Smooth muscle cell of the umbilical artery (primary cell): ENCODE measurements around the gene RAC3. TPM values are rescaled to one million over a fixed set of nuclear protein-coding genes. Genes with fewer than 3 reads are reported as not detected.

Source experiments
- total RNA-seq: library from RNA; depleted of rRNA; stranded (reverse); fragments of >200 nt; gene quantifications from 2 replicates; pipeline ENCODE4 v1.2.3, GENCODE V29; 2014

Gene RAC3
- total RNA-seq: 19.0 and 25.3 TPM in 2 replicates

DNA sequence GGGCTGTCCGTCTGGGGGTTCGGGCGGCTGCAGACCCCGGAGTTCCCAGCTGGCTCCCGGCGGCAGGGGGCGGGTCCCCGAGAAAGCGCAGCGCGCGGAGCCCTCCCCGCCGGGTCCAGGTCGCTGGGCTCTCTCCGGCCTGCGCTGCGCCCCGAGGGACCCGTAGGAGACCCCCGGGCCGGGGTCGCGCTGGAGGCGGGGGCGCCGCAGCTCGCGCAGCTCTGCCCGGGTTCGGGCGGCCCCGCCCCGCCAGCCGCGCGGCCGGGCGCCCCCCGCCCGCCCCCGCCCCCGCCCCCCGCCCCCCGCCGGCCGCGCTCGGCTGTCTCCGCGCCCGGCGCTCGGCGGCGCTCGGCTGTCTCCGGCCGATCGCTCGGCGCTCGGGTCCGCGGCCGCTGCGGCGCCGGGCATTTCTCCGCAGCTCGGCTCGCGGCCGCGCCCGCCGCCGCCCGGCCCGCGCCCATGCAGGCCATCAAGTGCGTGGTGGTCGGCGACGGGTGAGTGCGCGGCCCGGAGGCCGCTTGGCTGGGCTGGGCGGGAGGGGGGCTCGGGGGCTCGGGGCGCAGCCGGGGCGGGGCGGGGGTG is at the start of gene RAC3:
TSS of gene RAC3 (plus strand) at position 376 of the 582 bp plus-strand sequence. CDS start at position 460, 84 bp downstream.

DNA sequence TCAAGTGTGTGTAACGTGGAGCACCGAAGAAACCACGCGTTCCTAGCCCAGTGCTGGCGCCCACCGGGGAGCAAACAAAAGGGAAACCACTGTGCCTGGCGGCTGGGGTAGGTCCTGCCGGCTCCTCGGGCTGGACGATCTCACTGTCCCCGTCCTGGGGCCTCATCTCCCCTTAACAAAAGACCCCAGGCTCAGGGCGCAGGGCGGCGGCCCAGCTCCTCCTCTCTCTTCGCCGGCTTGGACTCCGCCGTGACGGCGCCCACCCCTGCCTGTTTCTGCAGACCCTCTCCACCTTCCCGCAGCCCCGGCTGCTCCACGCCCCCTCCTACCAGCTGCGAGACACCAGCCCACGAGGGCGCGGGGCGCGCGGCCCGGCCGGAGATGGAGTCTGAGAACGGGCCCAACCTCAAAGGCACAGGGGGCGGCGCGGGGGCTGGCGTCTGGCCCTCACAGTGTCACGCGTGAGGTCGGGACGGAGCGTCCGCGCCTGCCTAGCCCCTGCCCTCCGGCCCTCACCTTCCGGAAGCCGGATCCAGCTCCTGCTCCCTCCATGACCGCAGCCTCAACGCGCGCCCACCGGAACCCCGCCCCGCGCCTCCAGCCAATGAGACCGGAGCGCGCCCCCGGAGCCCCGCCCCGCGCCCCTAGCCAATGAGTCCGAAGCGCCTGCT is 9.0 kb upstream of the RAC3 start, which contains the start of gene CENPX:
TSS of gene CENPX (minus strand) at position 569 of the 671 bp plus-strand sequence. CDS start at position 552, 17 bp downstream.

DNA sequence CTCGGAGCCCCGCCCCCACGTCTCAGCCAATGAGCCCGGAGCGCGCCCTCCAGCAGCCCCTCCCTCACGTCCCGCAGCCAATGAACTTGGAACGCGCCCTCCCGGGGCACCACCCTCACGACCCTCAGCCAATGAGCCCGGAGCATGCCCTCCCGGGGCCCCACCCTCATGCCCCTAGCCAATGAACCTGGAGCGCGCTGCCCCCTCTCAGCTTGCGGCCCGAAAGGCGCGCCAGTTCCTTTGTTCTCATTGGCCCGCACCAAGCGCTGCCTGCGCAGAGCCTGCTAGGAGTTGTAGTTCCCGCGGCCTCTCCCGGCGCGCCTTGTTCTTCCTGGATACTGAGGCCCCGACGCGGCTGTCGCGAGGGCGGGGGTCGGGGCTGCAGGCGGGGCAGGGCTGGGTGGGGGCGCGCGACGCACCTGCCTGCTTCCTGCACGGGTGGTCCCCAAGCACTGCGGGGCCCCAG is 8.5 kb upstream of the RAC3 start, which contains the start of gene LRRC45:
TSS of gene LRRC45 (plus strand) at position 325 of the 466 bp plus-strand sequence. CDS start 339 bp downstream, outside the sequence.

DNA sequence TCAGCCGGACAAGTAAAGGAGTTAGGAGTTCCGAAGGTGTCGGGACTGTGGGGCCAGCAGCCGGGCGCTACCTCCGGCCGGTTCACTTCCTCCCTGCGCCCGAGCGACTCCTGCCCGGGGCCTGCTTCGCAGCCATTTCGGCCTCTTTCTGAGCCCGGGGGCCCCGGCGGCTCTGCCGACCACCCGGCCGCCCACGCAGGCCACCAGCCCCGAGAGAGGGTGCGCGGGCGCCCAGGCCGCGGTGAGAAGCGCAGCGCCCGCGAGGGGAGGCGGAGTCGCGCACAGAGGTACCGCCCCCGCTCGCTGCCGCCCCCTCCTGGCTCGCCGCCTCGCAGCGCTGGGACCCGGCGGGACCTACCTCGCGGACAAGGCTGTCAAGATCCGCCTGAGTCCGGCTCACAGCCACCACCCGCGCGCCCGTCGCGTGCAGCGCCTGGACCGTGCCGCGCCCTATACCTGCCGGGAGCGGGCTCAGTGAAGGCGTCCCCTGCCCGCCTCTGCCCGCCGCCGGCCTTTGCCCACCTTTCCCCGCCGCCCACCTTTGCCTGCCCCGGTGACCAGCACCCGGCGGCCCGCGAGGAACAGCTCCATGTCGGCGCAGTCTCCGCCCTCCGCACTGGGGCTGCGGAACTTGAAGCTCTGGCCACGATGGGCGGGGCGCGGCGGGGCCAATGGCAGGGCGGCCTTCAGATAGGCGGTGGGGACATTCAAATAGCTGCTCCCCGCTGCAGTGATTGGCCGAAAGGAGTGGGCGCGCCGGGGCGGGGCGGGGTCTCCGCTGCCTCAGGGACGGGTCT is 5.8 kb downstream of the RAC3 start, which contains the start of gene DCXR:
TSS of gene DCXR (minus strand) at position 606 of the 797 bp plus-strand sequence. CDS start at position 591, 15 bp downstream.

DNA sequence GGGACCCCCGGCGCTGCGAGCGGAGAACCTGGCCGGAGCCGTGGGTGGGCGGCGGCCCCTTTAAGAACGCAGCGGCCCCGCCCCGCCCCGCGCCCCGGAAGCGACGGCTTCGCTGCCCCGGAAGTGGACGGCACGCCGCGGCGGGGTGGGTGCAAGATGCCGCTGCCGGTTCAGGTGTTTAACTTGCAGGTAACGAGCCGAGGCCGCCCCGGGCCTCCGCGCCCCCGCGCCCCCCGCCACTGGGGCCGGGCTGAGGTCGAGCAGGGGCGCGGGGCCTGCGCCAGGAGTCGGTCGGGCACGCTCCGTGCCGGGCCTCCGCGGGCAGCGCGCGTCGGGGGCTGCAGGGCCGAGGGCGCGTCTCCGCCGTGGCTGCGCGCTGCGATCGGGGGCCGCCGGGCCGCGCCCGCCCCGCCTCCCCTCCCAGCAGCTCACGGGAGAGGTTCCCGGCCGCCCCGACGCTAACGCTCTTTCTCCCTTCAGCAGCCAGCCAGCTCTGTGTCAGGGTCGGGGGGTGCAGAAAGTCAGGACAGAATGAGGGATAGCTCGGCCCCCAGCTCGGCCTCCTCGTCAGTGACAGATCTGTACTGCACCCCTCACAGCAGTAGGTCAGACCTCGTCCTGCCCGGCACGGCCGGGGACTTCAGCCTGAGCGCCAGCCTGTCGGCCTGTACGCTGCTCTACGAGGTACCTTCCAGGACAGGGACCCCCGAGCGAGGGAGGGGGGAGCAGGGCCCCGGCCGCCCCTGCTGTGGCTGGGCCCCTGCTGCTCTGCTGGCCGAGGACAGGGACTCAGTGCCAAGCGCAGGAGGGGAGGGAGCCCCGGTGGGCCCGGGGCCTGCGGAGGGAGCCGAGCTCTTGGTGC is 20.5 kb downstream of the RAC3 start, which contains the start of the genes GPS1 and RFNG:
TSS of gene GPS1 (plus strand) at position 123 of the 862 bp plus-strand sequence. CDS start at position 157, 34 bp downstream.
TSS of gene RFNG (minus strand) at position 36 of the 862 bp plus-strand sequence. CDS start 45 bp downstream, outside the sequence.

DNA sequence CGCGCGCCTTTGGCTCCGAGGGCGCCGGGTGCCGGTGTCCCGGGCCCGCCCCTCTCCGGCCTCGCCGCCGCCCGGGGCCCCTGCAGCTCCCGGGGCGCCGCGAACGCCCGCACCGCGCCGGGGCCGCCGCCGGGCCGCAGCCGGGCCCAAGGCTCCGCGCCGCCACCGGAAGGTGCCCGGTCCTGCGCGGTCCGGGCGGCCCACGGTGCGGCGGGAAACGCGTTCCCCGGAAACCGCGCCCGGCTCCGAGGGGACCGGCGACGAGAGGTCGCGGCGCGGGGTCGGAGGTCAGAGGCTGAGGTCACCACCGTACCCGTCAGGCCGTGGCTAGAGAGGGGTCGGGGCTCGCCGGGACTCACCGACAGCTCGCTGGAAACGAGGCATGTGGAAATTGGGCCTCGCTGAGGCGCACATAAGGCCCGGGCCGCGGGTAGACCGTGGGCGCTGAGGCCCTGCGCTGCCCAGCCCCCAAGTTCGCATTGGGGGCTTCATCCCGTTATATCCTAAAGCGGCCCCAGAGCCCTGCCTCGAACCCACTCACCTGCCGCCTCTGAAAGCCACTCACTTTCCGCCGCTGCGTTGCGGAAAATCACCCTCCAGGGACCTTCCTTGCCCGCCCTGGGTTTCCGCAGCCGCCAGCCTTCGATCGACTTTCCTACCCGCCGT is 34.3 kb downstream of the RAC3 start, which contains the start of gene DUS1L:
TSS of gene DUS1L (minus strand) at position 167 of the 666 bp plus-strand sequence. CDS start 745 bp downstream, outside the sequence.

Other genes starting within 250 kb of the RAC3 start
- gene GCGR, start 227.5 kb upstream of the RAC3 start, total RNA-seq: not detected in 2 replicates
- gene MCRIP1, start 198.4 kb upstream of the RAC3 start, total RNA-seq: 82.5 and 97.7 TPM in 2 replicates
- gene PPP1R27, start 196.6 kb upstream of the RAC3 start, total RNA-seq: 0.09 TPM in 1 of 2 replicates, not detected in the other
- gene P4HB, start 171.1 kb upstream of the RAC3 start, total RNA-seq: 2,852 and 4,180 TPM in 2 replicates
- gene ARHGDIA, start 160.3 kb upstream of the RAC3 start, total RNA-seq: 120 and 379 TPM in 2 replicates
- 76.3 and 110 TPM in 2 replicates for gene ALYREF, start 140.1 kb upstream of the RAC3 start, total RNA-seq
- gene ANAPC11, start 140.0 kb upstream of the RAC3 start, total RNA-seq: 84.9 and 198 TPM in 2 replicates
- 0.51 and 1.5 TPM in 2 replicates for gene NPB, start 129.4 kb upstream of the RAC3 start, total RNA-seq
- 50.5 and 52.1 TPM in 2 replicates for gene PCYT2, start 120.3 kb upstream of the RAC3 start, total RNA-seq
- gene SIRT7, start 113.5 kb upstream of the RAC3 start, total RNA-seq: 13.1 and 20.2 TPM in 2 replicates
- gene MAFG, start 103.9 kb upstream of the RAC3 start, total RNA-seq: 28.2 and 32.5 TPM in 2 replicates
- 245 and 274 TPM in 2 replicates for gene PYCR1, start 94.4 kb upstream of the RAC3 start, total RNA-seq
- gene MYADML2, start 84.4 kb upstream of the RAC3 start, total RNA-seq: under 0.01 TPM in 1 of 2 replicates, not detected in the other
- 0.14 TPM in 1 of 2 replicates, not detected in the other for gene NOTUM, start 70.5 kb upstream of the RAC3 start, total RNA-seq
- 21.4 and 28.8 TPM in 2 replicates for gene ASPSCR1, start 54.0 kb upstream of the RAC3 start, total RNA-seq
- gene CENPX, start 8.8 kb upstream of the RAC3 start, total RNA-seq: 11.3 and 17.7 TPM in 2 replicates
- 10.1 and 13.3 TPM in 2 replicates for gene LRRC45, start 8.4 kb upstream of the RAC3 start, total RNA-seq
- 30.7 and 48.7 TPM in 2 replicates for gene DCXR, start 6.0 kb downstream of the RAC3 start, total RNA-seq
- 47.5 and 67.4 TPM in 2 replicates for gene RFNG, start 20.1 kb downstream of the RAC3 start, total RNA-seq
- 90.3 and 111 TPM in 2 replicates for gene GPS1, start 20.2 kb downstream of the RAC3 start, total RNA-seq
- gene DUS1L, start 34.1 kb downstream of the RAC3 start, total RNA-seq: 55.2 and 65.6 TPM in 2 replicates
- gene FASN, start 66.6 kb downstream of the RAC3 start, total RNA-seq: 104 and 307 TPM in 2 replicates
- 20.8 and 27.4 TPM in 2 replicates for gene CCDC57, start 181.2 kb downstream of the RAC3 start, total RNA-seq
- 359 and 382 TPM in 2 replicates for gene SLC16A3, start 197.4 kb downstream of the RAC3 start, total RNA-seq
- 52.6 and 63.6 TPM in 2 replicates for gene CSNK1D, start 242.0 kb downstream of the RAC3 start, total RNA-seq